HCT116 (cell line): ENCODE measurements around the gene GRK2. TPM values are rescaled to one million over a fixed set of nuclear protein-coding genes. Genes with fewer than 3 reads are reported as not detected.

ENCODE experiments used
- ATAC-seq: fragments of 200-7000 bp; cut with Tn5 transposase; 2 replicates; pipeline ENCODE4 v1.9.1; 2020; ENCODE audit warnings: mild to moderate bottlenecking, moderate library complexity
- BruUV-seq: library from RNA; stranded (reverse); fragments of 400-500 nt; replicated peaks from 2 replicates; lab custom pipeline; 2021; lab: Mats Ljungman, UMichigan
- CTCF ChIA-PET: fragments of 300-600 bp; sonication (Branson Sonifier 250); formaldehyde crosslinking; loops from one replicate; lab custom pipeline; 2021; ENCODE audit warnings: antibody characterized with exemption; lab: Charles Lee
- POLR2A ChIA-PET: fragments of 300-600, 350-600 bp; sonication (Branson Sonifier 250); formaldehyde crosslinking; loops from one replicate; lab custom pipeline; 2021; ENCODE audit warnings: antibody characterized with exemption; lab: Charles Lee
- RAD21 ChIA-PET, 2 experiments: fragments of 300-600 bp; sonication (Branson Sonifier 250); formaldehyde crosslinking; loops; one replicate each; lab custom pipeline; 2023; ENCODE audit warnings: low total read pairs in 2 of 2; ENCODE audit not compliant: uncharacterized antibody in 2 of 2, unreplicated experiment in 2 of 2, low non-redundant PET in 1 of 2; lab: Charles Lee
- DNase-seq: peaks from one replicate; pipeline ENCODE4 v3.0.0-alpha.2; 2010; ENCODE audit warnings: low read depth, low spot score
- H2AFZ ChIP-seq: fragments of 200-600 bp; shearing (Covaris generic), sonication (generic); 2 replicates; pipeline ENCODE4 v1.6.1; 2017; ENCODE audit warnings: low read depth, mixed run types, mixed read lengths, antibody characterized with exemption, low read length; ENCODE audit not compliant: poor library complexity, severe bottlenecking
- H3K27ac ChIP-seq: 2 replicates; pipeline ENCODE4 v1.5.1; 2012; ENCODE audit warnings: low read depth, low read length
- H3K27me3 ChIP-seq: fragments of 200-600 bp; sonication (generic); 2 replicates; pipeline ENCODE4 v1.6.1; 2016; ENCODE audit warnings: mixed run types, low read length, mixed read lengths; ENCODE audit not compliant: insufficient read depth
- H3K36me3 ChIP-seq, 2 experiments: fragments of 200-500 bp in 1 of 2; fragments of 200-600 bp in 1 of 2; sonication (Bioruptor generic) in 1 of 2; sonication (generic) in 1 of 2; 2 replicates each; pipeline versions ENCODE4 v1.5.1 to v1.6.1; 2014 to 2016; ENCODE audit warnings: low read length in 2 of 2, inconsistent platforms in 1 of 2, mixed read lengths in 1 of 2, mixed run types in 1 of 2; ENCODE audit not compliant: insufficient read depth in 2 of 2, control insufficient read depth in 1 of 2
- H3K4me1 ChIP-seq, 2 experiments: fragments of 200-600 bp in 1 of 2; sonication (generic) in 1 of 2; 2 replicates each; pipeline versions ENCODE4 v1.5.1 to v1.6.1; 2012 to 2017; ENCODE audit warnings: low read length in 2 of 2, inconsistent platforms in 1 of 2, mild to moderate bottlenecking in 1 of 2, mixed read lengths in 1 of 2, mixed run types in 1 of 2, moderate library complexity in 1 of 2; ENCODE audit not compliant: insufficient read depth in 2 of 2, control insufficient read depth in 1 of 2
- H3K4me2 ChIP-seq: fragments of 200-600 bp; sonication (generic); 2 replicates; pipeline ENCODE4 v1.6.1; 2017; ENCODE audit warnings: mixed run types, low read length, mixed read lengths
- H3K4me3 ChIP-seq, 2 experiments: fragments of 200-600 bp in 1 of 2; sonication (generic) in 1 of 2; replicated peaks in 1 of 2; 2 replicates each; pipeline ENCODE4 v1.5.1; 2011 to 2016; ENCODE audit warnings: low read length in 2 of 2, control low read depth in 1 of 2, low read depth in 1 of 2, mild to moderate bottlenecking in 1 of 2, mixed read lengths in 1 of 2, mixed run types in 1 of 2
- H3K79me2 ChIP-seq: fragments of 200-600 bp; sonication (generic); 2 replicates; pipeline ENCODE4 v1.6.1; 2017; ENCODE audit warnings: mild to moderate bottlenecking, mixed run types, low read length, moderate library complexity, mixed read lengths; ENCODE audit not compliant: insufficient read depth
- H3K9ac ChIP-seq: fragments of 200-600 bp; sonication (generic); 2 replicates; pipeline ENCODE4 v1.6.1; 2016; ENCODE audit warnings: low read length, mixed read lengths
- H3K9me2 ChIP-seq: fragments of 200-600 bp; sonication (generic), shearing (Covaris generic); 2 replicates; pipeline ENCODE4 v1.6.1; 2017; ENCODE audit warnings: mixed run types, mild to moderate bottlenecking, moderate library complexity; ENCODE audit not compliant: insufficient read depth
- H3K9me3 ChIP-seq, 2 experiments: fragments of 200-500 bp in 1 of 2; fragments of 200-600 bp in 1 of 2; sonication (Bioruptor generic) in 1 of 2; sonication (generic) in 1 of 2; 2 replicates each; pipeline ENCODE4 v1.6.1; 2014 to 2017; ENCODE audit warnings: low read length in 2 of 2, mixed read lengths in 2 of 2, inconsistent platforms in 1 of 2, low read depth in 1 of 2, mild to moderate bottlenecking in 1 of 2, mixed run types in 1 of 2, moderate library complexity in 1 of 2; ENCODE audit not compliant: control insufficient read depth in 1 of 2, insufficient read depth in 1 of 2
- H4K20me1 ChIP-seq: fragments of 200-600 bp; sonication (generic), shearing (Covaris generic); 2 replicates; pipeline ENCODE4 v1.6.1; 2017; ENCODE audit warnings: mixed run types, mild to moderate bottlenecking, moderate library complexity; ENCODE audit not compliant: insufficient read depth
- ATF3 ChIP-seq: IDR thresholded peaks from 2 replicates; pipeline ENCODE4 v1.6.1; 2012
- CTCF ChIP-seq, 3 experiments: fragments of 200-600 bp in 1 of 3; sonication (generic) in 1 of 3; IDR thresholded peaks in 2 of 3; conservative IDR thresholded peaks in 1 of 3; 2 replicates each; pipeline ENCODE4 v1.5.1; 2012 to 2017; ENCODE audit warnings: low read depth in 2 of 3, low read length in 2 of 3, antibody characterized with exemption in 1 of 3, borderline replicate concordance in 1 of 3, control low read depth in 1 of 3, mild to moderate bottlenecking in 1 of 3, mixed read lengths in 1 of 3, mixed run types in 1 of 3, moderate library complexity in 1 of 3; ENCODE audit not compliant: insufficient read depth in 1 of 3
- EGR1 ChIP-seq: IDR thresholded peaks from 2 replicates; pipeline ENCODE4 v1.6.1; 2012; ENCODE audit warnings: low read depth
- EZH2phosphoT487 ChIP-seq: fragments of 200-600 bp; IDR thresholded peaks from 2 replicates; pipeline ENCODE4 v1.6.1; 2018; ENCODE audit warnings: antibody characterized with exemption, borderline replicate concordance
- FOSL1 ChIP-seq: IDR thresholded peaks from 2 replicates; pipeline ENCODE4 v1.6.1; 2012; ENCODE audit warnings: low read depth
- JUND ChIP-seq: IDR thresholded peaks from 2 replicates; pipeline ENCODE4 v1.6.1; 2012
- MAX ChIP-seq: IDR thresholded peaks from 2 replicates; pipeline ENCODE4 v1.6.1; 2012
- POLR2A ChIP-seq: IDR thresholded peaks from 2 replicates; pipeline ENCODE4 v1.7.0; 2011; ENCODE audit warnings: borderline replicate concordance; ENCODE audit not compliant: insufficient read depth, insufficient read length; ENCODE audit errors: extremely low read depth
- POLR2AphosphoS5 ChIP-seq: IDR thresholded peaks from 2 replicates; pipeline ENCODE4 v1.6.1; 2011; ENCODE audit warnings: mild to moderate bottlenecking, low read depth, low read length, moderate library complexity
- SIN3A ChIP-seq: IDR thresholded peaks from 2 replicates; pipeline ENCODE4 v1.6.1; 2012; ENCODE audit warnings: low read depth
- SP1 ChIP-seq: IDR thresholded peaks from 2 replicates; pipeline ENCODE4 v1.6.1; 2012; ENCODE audit warnings: low read depth
- TCF7L2 ChIP-seq: IDR thresholded peaks from 2 replicates; pipeline ENCODE4 v1.7.0; 2011; ENCODE audit warnings: borderline replicate concordance, inconsistent platforms; ENCODE audit not compliant: insufficient read depth, insufficient read length; ENCODE audit errors: extremely low read depth
- ZFX ChIP-seq: fragments of 450-650 bp; IDR thresholded peaks from 2 replicates; pipeline ENCODE4 v1.6.1; 2017
- intact Hi-C: fragments of 100-400 bp; cut with micrococcal nuclease; formaldehyde crosslinking; loops from 2 replicates; pipeline ENCODE4 v1.10.0; 2022
- total RNA-seq: library from RNA; stranded (reverse); gene quantifications from one replicate; pipeline ENCODE4 v1.2.1, GENCODE V29; 2021; ENCODE audit not compliant: unreplicated experiment

The GRK2 gene
- total RNA-seq, 1 experiment from 2014 or later = 83.0 TPM

- peak; percentile 42 for DNase-seq
- H3K9me2 ChIP-seq = no peaks in the 10 kb centered on the region
- POLR2A ChIA-PET = interaction anchor here (1.0 to 2.4 kb wide), 5 partner anchors 9 to 50 kb away, joined by 3 to 11 read pairs (median 6); partner anchors contain the start of gene ANKRD13D
- H2AFZ ChIP-seq = no peak within 1 kb of the TSS
- H4K20me1 ChIP-seq = no peaks in the 10 kb centered on the region
- H3K4me2 ChIP-seq = peak within 1 kb of the TSS; percentile 95
- peaks cover 21 to 25% of the 10 kb centered on the region in 2 experiments for H3K4me1 ChIP-seq
- intact Hi-C loops = no loop called here
- H3K27ac ChIP-seq = peak within 1 kb of the TSS; percentile 85
- H3K36me3 ChIP-seq = peaks cover 10% of the 10 kb centered on the region in 2 experiments; a peak in 2 of 4 replicates
- no peaks in the 10 kb centered on the region for H3K27me3 ChIP-seq
- peak within 1 kb of the TSS; percentile 79 to 91 for H3K4me3 ChIP-seq
- CTCF ChIA-PET = interaction anchor here (0.7 to 1.5 kb wide), 4 partner anchors 14 to 79 kb away, joined by 3 to 9 read pairs (median 4); partner anchors contain the start of gene ANKRD13D
- TF ChIP-seq TCF7L2 = peak; percentile 20
- no peak for TF ChIP-seq POLR2A
- peak; percentile 74 for TF ChIP-seq SP1
- TF ChIP-seq MAX = peak; percentile 81
- no peak for TF ChIP-seq JUND
- no peak for TF ChIP-seq FOSL1
- no peak for TF ChIP-seq CTCF (IDR thresholded peaks at IDR 0.05 in 2 of 3, conservative IDR thresholded peaks at IDR 0.05 in 1 of 3; ENCODE audit: borderline replicate concordance in 1 of 3, insufficient read depth in 1 of 3, low read depth in 2 of 3, low read length in 2 of 3)
- peak; percentile 75; the same call in 1 of the 2 replicates for TF ChIP-seq ZFX
- no peak for TF ChIP-seq ATF3
- TF ChIP-seq SIN3A = peak; percentile 67; the same call in 1 of the 2 replicates
- TF ChIP-seq EZH2phosphoT487 = no peak
- TF ChIP-seq EGR1 = peak; percentile 97
- peak; percentile 80 for TF ChIP-seq POLR2AphosphoS5
- TF ChIP-seq, all 23 proteins: peak for 7
- peaks cover 15% of the 10 kb centered on the region for H3K79me2 ChIP-seq
- no TSS peak for BruUV-seq
- peak within 1 kb of the TSS; percentile 90 for H3K9ac ChIP-seq
- no peaks in the 10 kb centered on the region for H3K9me3 ChIP-seq
- ATAC-seq = peak; percentile 94
- RAD21 ChIA-PET = interaction anchor here (0.6 to 1.4 kb wide), 5 partner anchors 12 to 246 kb away, joined by 3 to 6 read pairs (median 4); no protein-coding TSS in a partner anchor
Observed at GRCh38 chr11:67303132-67303834, 37.0 kb downstream of the GRK2 start, which contains the start of gene SSH3. SSH3 (plus strand) TSS chr11:67303530; CDS start chr11:67303626, 96 bp downstream.
